Muscle layer of colon (tissue), 2 donors: Measurements from ENCODE around the gene SMO.

ENCODE experiments used
- H3K27ac ChIP-seq: one replicate; pipeline ENCODE4 v1.7.0; 2013; ENCODE audit warnings: low read depth, mild to moderate bottlenecking, low read length, moderate library complexity
- H3K27me3 ChIP-seq, 2 donors: one replicate each; pipeline ENCODE4 v1.7.0; 2013; ENCODE audit warnings: low read length in 2 of 2, mild to moderate bottlenecking in 2 of 2; ENCODE audit not compliant: insufficient read depth in 2 of 2, control insufficient read depth in 1 of 2
- H3K36me3 ChIP-seq: one replicate; pipeline ENCODE4 v1.7.0; 2013; ENCODE audit warnings: mild to moderate bottlenecking, low read length; ENCODE audit not compliant: insufficient read depth
- H3K4me1 ChIP-seq: one replicate; pipeline ENCODE4 v1.7.0; 2013; ENCODE audit warnings: mild to moderate bottlenecking, low read length; ENCODE audit not compliant: insufficient read depth
- H3K4me3 ChIP-seq, 2 donors: one replicate each; pipeline ENCODE4 v1.7.0; 2013; ENCODE audit warnings: low read length in 2 of 2, low read depth in 1 of 2, mild to moderate bottlenecking in 1 of 2, moderate library complexity in 1 of 2
- H3K9ac ChIP-seq: one replicate; pipeline ENCODE4 v1.7.0; 2013; ENCODE audit warnings: low read length
- H3K9me3 ChIP-seq: one replicate; pipeline ENCODE4 v1.7.0; 2013; ENCODE audit warnings: mild to moderate bottlenecking, low read length
- donor health status: abdominal sarcoma.
- donor health status: Adenocarcinoma of cecum.

The SMO gene

DNA sequence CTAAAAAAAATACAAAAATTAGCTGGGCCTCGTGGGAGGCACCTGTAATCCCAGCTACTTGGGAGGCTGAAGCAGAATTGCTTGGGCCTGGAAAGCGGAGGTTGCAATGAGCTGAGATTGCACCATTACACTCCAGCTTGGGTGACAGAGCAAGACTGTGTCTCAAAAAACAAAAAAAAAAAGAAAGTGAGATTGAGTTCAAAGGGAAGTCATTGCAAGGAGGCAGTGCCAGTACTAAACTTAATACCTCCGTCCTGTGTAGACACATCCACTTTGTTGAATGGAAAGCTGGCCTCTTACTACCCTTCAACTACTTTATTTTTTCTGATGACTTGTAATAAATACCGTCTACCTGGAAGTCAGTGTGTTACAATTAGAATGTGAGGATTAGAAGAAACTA is 67.4 kb downstream of the SMO start:
- Histone ChIP-seq H3K36me3 (no peaks in the 10 kb centered on the region), H3K27me3 (no peaks in the 10 kb centered on the region), H3K4me3 (no peak overlapping the region), H3K9ac (no peak overlapping the region), H3K9me3 (no peaks in the 10 kb centered on the region), H3K4me1 (no peaks in the 10 kb centered on the region), H3K27ac (no peak overlapping the region)

DNA sequence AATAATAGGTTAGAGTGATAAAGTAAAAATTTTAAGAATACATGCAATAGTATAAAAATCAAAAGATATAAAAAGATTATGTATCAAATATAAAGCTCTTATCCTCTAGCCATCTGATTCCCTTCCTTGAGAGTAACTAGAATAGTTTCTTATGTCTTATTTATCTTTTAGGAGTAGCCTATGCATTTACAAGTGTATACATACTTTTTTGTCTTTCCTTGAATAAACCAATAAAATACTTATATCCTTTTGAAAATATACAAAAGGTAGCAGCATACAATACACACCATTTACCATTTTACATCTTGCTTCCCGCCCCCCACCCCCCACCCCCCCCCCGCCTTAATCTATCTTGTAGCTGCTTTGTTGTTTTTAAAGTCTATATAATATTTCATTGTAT is 67.8 kb downstream of the SMO start:
- H3K4me3 ChIP-seq: no peak overlapping the region
- no peak overlapping the region for H3K9ac ChIP-seq
- H3K27ac ChIP-seq: no peak overlapping the region
- no peaks in the 10 kb centered on the region for H3K27me3 ChIP-seq
- H3K4me1 ChIP-seq: no peaks in the 10 kb centered on the region
- H3K9me3 ChIP-seq: no peaks in the 10 kb centered on the region
- H3K36me3 ChIP-seq: no peaks in the 10 kb centered on the region

DNA sequence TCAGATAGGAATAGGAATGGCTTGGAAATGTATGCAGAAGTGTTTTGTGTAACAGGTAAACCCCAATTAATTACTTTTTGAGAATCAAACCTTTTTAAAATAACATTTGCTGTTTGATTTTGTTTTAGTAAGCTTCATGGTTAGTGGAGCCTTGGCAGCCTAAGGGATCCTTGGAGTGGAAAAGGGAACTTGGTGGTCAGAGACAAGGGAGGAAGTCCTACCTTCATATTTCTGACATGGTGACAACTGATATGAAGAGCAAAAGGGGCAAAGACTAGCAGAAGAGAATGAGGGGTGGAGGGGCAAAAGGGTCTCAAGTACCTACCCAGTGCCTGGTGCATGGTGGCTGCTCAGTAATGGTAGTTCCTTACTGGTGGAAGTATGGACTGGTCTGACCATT is 68.7 kb downstream of the SMO start:
- Histone ChIP-seq H3K27me3 (no peaks in the 10 kb centered on the region), H3K4me3 (no peak overlapping the region)

DNA sequence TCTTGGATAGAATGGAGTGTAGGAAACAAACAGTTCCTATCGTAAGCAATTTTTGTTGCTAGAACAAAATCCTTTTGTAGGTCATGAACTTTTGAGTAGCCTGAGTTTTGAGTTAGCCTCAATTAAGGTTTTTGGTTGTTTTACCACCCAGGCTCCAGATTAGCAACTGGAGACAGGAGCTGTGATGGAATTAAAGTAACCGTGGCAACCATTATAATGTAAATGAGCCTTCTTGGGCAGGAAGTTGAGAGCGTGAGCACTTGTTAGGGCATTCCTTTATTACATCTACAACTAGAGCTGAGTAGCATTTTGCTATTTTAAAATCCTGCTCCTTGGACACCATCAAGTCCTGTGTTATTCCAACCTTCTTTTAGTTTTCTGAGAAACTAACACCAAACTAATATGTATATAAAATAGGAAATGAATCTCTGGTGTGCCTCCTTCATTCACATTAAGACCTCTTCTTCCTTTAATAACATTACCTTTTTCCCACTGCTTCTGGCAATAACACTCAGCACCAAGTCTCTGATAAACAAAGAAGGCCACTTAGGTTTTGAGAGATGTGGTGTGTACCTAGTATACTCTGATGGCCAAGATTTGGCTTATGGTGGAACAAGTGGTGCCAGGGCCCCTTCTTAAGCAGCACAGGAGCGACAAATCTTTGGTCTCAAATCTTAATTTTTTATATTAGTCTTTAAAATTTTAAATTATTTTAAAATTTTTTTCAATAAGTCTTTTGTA is 70.4 kb downstream of the SMO start:
- Histone ChIP-seq H3K4me1 (no peaks in the 10 kb centered on the region), H3K9me3 (no peaks in the 10 kb centered on the region), H3K27ac (no peak overlapping the region), H3K9ac (no peak overlapping the region), H3K27me3 (no peaks in the 10 kb centered on the region), H3K36me3 (no peaks in the 10 kb centered on the region), H3K4me3 (no peak overlapping the region)

More for the DNA sequence above, 68.7 kb downstream of the SMO start:
- Histone ChIP-seq H3K4me1 (no peaks in the 10 kb centered on the region), H3K9ac (no peak overlapping the region), H3K27ac (no peak overlapping the region), H3K9me3 (no peaks in the 10 kb centered on the region), H3K36me3 (no peaks in the 10 kb centered on the region)

DNA sequence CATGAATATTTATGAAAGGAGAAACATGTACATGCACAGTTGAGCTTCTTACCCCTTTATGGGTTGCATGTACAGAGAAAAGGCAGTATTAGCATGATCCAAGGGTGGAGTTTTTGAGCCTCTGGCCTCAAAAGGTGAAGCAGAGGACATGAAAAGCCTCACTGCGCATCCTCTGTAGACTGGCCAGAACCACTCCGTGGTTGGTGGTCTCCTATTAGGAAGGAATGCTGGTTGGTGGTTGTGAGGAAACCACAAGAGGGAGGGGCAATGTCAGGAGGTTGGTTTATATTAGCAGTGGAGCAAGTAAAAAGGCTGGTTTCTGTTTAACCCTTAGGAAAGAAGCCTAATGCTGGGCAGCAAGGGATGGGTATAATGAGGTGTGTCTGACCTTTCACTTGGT is 73.9 kb downstream of the SMO start:
- H3K4me3 ChIP-seq: no peak overlapping the region
- H3K9ac ChIP-seq: no peak overlapping the region
- no peak overlapping the region for H3K27ac ChIP-seq
- H3K4me1 ChIP-seq: no peaks in the 10 kb centered on the region
- H3K27me3 ChIP-seq: no peaks in the 10 kb centered on the region
- H3K9me3 ChIP-seq: no peaks in the 10 kb centered on the region
- no peaks in the 10 kb centered on the region for H3K36me3 ChIP-seq
